GM21528 (cell line): ENCODE data around the gene RSF1.

Experiments
- ATAC-seq: cut with Tn5 transposase; IDR thresholded peaks from one replicate; pipeline ENCODE4 v1.9.1; 2021; ENCODE audit warnings: mild to moderate bottlenecking, moderate library complexity; ENCODE audit not compliant: unreplicated experiment, low FRiP score

The RSF1 gene

GRCh38 chr11:77750394-77751156 lies 69.9 kb downstream of the RSF1 start:
- ATAC-seq, result no peak

- ATAC-seq, result no peak
Observed at GRCh38 chr11:77749232-77749631, 71.3 kb downstream of the RSF1 start.

DNA sequence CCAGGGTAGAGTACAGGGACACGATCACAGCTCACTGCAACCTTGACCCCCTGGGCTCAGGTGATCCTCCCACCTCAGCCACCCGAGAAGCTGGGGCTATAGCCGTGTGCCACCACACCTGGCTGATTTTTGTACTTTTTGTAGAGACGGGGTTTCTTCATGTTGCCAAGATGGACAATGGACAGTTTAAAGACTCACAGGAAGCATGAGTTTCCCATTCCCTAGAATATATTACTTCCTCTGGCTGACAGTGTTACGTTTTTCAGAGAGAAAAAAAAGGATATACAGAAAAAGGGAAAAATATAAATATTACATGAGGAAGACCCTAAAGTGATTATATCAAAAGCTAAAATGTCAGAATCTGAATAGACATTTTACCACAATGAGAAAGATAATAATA lies 72.3 kb downstream of the RSF1 start:
- no peak for ATAC-seq

- no peak for ATAC-seq
Observed at GRCh38 chr11:77747381-77747969, 73.0 kb downstream of the RSF1 start.

DNA sequence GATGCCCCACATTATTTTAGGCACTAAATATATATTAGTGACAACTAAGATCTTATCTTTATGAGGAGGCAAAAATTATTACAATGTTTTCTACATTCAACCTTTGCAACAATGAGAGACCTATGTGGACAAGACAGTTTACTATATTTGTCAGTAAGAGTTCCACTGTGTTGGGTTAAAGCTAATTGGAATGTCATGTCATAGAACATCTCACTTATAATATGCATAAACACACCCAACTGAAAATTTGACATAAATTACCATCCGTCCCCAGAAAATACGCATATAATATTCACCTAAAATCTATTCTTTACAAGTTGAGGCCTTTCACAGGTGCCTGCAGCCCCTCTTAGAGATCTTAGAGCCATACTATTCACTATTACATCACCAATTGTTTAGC lies 84.0 kb downstream of the RSF1 start:
- ATAC-seq, result no peak

DNA sequence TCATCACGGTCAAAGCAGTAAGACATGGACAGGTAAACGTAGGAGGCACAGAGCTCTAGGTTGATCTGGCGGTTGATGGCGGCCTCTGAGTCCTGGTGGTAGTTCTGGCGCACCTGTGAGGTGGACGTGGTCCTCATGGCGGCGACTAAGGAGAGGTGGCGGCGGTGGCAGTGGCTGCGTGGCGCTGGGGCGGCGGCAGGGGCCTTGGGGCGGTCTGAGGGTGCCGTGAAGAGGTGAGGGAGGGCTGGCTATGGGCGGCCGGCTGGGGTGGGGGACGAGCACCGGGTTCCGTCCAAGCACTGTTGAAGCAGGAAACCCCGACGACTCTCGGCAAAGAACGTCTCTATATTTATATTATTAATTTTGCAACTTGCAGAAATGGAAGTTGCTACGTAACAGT lies 85.6 kb downstream of the RSF1 start:
- ATAC-seq, result no peak

GRCh38 chr11:77732143-77732542 lies 88.4 kb downstream of the RSF1 start:
- no peak for ATAC-seq

- ATAC-seq, result no peak
Observed at GRCh38 chr11:77730789-77731188, 89.7 kb downstream of the RSF1 start.

DNA sequence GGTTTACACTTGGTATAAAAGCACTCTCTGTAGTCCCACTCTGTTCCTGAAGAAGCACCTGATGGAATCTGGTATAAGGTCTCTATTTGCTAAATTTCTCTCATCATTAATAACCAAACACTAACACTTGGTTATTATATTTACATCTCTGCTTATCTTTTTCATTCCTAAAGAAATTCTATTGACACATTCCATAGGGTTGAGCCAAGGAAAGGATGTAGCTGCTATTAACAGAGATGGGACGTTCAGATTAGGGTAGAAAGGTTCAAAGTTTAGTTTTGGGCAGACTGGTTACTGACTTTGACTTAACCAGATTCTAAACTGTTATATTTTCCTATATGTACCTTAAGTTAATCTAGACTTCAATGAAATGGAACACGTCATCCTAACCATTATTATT lies 91.5 kb downstream of the RSF1 start:
- ATAC-seq, result no peak

GRCh38 chr11:77728203-77728786 lies 92.2 kb downstream of the RSF1 start:
- no peak for ATAC-seq

DNA sequence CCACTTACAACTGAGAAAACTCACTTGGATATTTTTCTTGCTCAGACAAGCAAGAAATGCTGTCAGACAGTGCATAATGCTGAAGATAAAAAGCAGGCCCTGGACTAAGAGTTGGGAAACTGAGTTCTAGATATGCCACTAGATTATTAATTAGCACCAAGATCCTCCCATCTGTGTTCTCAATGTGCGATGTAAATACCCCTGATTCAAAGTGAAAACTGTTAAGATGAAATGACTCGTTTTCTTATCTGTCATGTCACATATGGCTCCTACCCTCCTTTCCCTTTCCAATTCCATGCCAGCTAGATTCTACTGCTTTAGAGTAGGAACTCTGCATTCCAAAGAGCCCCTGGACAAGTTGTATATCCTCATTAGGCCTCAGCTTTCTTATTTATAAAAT lies 94.0 kb downstream of the RSF1 start:
- ATAC-seq, result no peak

- no peak for ATAC-seq
Observed at GRCh38 chr11:77725433-77725832, 95.1 kb downstream of the RSF1 start.

GRCh38 chr11:77724636-77725035 lies 95.9 kb downstream of the RSF1 start:
- no peak for ATAC-seq

GRCh38 chr11:77723024-77723423 lies 97.5 kb downstream of the RSF1 start:
- ATAC-seq, result no peak

GRCh38 chr11:77710358-77710757 lies 110.2 kb downstream of the RSF1 start:
- no peak for ATAC-seq

- ATAC-seq, result no peak
Observed at GRCh38 chr11:77705876-77706579, 114.5 kb downstream of the RSF1 start.

GRCh38 chr11:77705195-77705875 lies 115.2 kb downstream of the RSF1 start:
- no peak for ATAC-seq

GRCh38 chr11:77704029-77704428 lies 116.5 kb downstream of the RSF1 start:
- ATAC-seq, result no peak

- ATAC-seq, result no peak
Observed at GRCh38 chr11:77699425-77699824, 121.1 kb downstream of the RSF1 start.

DNA sequence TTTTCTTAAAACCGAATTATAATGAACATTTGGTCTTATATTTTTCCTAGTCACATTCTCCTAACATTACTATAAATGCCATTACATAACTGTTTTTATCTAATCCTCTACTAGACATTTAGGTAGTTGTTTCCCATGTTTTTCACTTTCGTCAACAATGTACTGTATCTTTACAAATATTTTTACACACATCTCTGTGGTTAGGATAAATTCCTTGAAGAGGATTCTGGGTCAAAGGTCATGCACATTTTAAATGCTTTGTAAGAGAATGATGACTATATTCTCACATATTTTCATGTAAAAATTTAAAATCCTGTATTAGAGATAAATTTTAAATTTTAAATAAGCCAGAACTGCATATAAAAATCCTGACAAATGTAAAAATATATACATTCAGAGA lies 121.6 kb downstream of the RSF1 start:
- ATAC-seq, result no peak

GRCh38 chr11:77697865-77698264 lies 122.7 kb downstream of the RSF1 start:
- ATAC-seq, result no peak
